H1 (cell line): Measurements from ENCODE around the gene PSAP. TPM values are rescaled to one million over a fixed set of nuclear protein-coding genes. Genes with fewer than 3 reads are reported as not detected.

Experiments used
- CTCF ChIA-PET: fragments of 300-600 bp; sonication (Branson Sonifier 250); formaldehyde crosslinking; loops from one replicate; lab custom pipeline; 2021; ENCODE audit not compliant: partially characterized antibody; lab: Charles Lee
- POLR2A ChIA-PET: fragments of 300-600 bp; sonication (Branson Sonifier 250); formaldehyde crosslinking; loops from one replicate; lab custom pipeline; 2021; ENCODE audit warnings: inconsistent platforms; ENCODE audit not compliant: partially characterized antibody; lab: Charles Lee
- DNase-seq, 2 experiments: peaks; one replicate each; pipeline versions ENCODE4 v3.0.0 to v3.0.0-alpha.2; 2010 to 2022; ENCODE audit warnings: low spot score in 2 of 2, low read depth in 1 of 2, mixed read lengths in 1 of 2
- FAIRE-seq: peaks from 2 replicates; lab custom pipeline; 2011; peaks lifted over from hg19 to GRCh38; lab: Jason Lieb, UNC
- H2AFZ ChIP-seq: 2 replicates; pipeline ENCODE4 v1.8.1; 2012; ENCODE audit warnings: low read length, inconsistent platforms
- H2AK5ac ChIP-seq: 2 replicates; pipeline ENCODE4 v1.6.1; 2013; ENCODE audit warnings: low read depth, low read length
- H2BK120ac ChIP-seq: replicated peaks from 2 replicates; pipeline ENCODE3; 2013; ENCODE audit warnings: low read depth, low read length, inconsistent platforms
- H2BK12ac ChIP-seq: 2 replicates; pipeline ENCODE4 v1.6.1; 2013; ENCODE audit warnings: low read depth, low read length
- H2BK15ac ChIP-seq: 2 replicates; pipeline ENCODE4 v1.6.1; 2013; ENCODE audit warnings: low read length
- H2BK20ac ChIP-seq: 2 replicates; pipeline ENCODE4 v1.6.1; 2013; ENCODE audit warnings: low read length
- H2BK5ac ChIP-seq: 2 replicates; pipeline ENCODE4 v1.6.1; 2013; ENCODE audit warnings: low read depth, low read length
- H3K14ac ChIP-seq: 2 replicates; pipeline ENCODE4 v1.6.1; 2013; ENCODE audit warnings: inconsistent platforms; ENCODE audit not compliant: insufficient read length
- H3K18ac ChIP-seq: 2 replicates; pipeline ENCODE4 v1.6.1; 2013; ENCODE audit warnings: low read length; ENCODE audit errors: extremely low read depth
- H3K23ac ChIP-seq: 2 replicates; pipeline ENCODE4 v1.6.1; 2013; ENCODE audit warnings: inconsistent platforms; ENCODE audit not compliant: insufficient read length
- H3K23me2 ChIP-seq: 2 replicates; pipeline ENCODE4 v1.6.1; 2013; ENCODE audit warnings: low read depth, low read length
- H3K27ac ChIP-seq: 2 replicates; pipeline ENCODE4 v1.6.1; 2011; ENCODE audit warnings: low read depth, low read length, inconsistent platforms
- H3K27me3 ChIP-seq, 4 experiments: replicated peaks in 1 of 4; 1 replicate in 1 of 4; 2 replicates in 3 of 4; pipeline versions ENCODE4 v1.6.1 to v1.8.1; 2011 to 2013; ENCODE audit warnings: low read length in 3 of 4, mild to moderate bottlenecking in 3 of 4, inconsistent platforms in 2 of 4, mixed read lengths in 2 of 4, moderate library complexity in 1 of 4; ENCODE audit not compliant: control insufficient read depth in 3 of 4, insufficient read depth in 3 of 4; ENCODE audit errors: extremely low read depth in 1 of 4
- H3K36me3 ChIP-seq, 4 experiments: 2 replicates each; pipeline versions ENCODE4 v1.6.1 to v1.8.1; 2011 to 2013; ENCODE audit warnings: mild to moderate bottlenecking in 4 of 4, low read length in 3 of 4, moderate library complexity in 2 of 4, control low read depth in 1 of 4, inconsistent platforms in 1 of 4; ENCODE audit not compliant: insufficient read depth in 4 of 4, control insufficient read depth in 2 of 4
- H3K4ac ChIP-seq: replicated peaks from 2 replicates; pipeline ENCODE3; 2013; ENCODE audit warnings: low read length, low read depth, mixed read lengths, inconsistent platforms; ENCODE audit not compliant: insufficient read length
- H3K4me1 ChIP-seq, 4 experiments: replicated peaks in 1 of 4; 1 replicate in 1 of 4; 2 replicates in 3 of 4; pipeline versions ENCODE4 v1.6.1 to v1.8.1; 2011 to 2013; ENCODE audit warnings: low read length in 3 of 4, inconsistent platforms in 2 of 4, mixed read lengths in 1 of 4; ENCODE audit not compliant: insufficient read depth in 4 of 4, control insufficient read depth in 3 of 4
- H3K4me2 ChIP-seq, 2 experiments: 2 replicates each; pipeline versions ENCODE4 v1.6.1 to v1.8.1; 2011 to 2013; ENCODE audit warnings: low read depth in 2 of 2, low read length in 2 of 2, control low read depth in 1 of 2, inconsistent platforms in 1 of 2, mild to moderate bottlenecking in 1 of 2; ENCODE audit not compliant: insufficient read depth in 1 of 2
- H3K4me3 ChIP-seq, 4 experiments: fragments of 200-600, 300-600 bp in 1 of 4; sonication (generic), shearing (Covaris generic), sonication (Bioruptor Twin) in 1 of 4; 2 replicates each; pipeline versions ENCODE4 v1.5.1 to v1.8.1; 2011 to 2016; ENCODE audit warnings: low read length in 4 of 4, low read depth in 3 of 4, control low read depth in 2 of 4, inconsistent platforms in 2 of 4, mild to moderate bottlenecking in 2 of 4, mixed read lengths in 1 of 4, moderate library complexity in 1 of 4; ENCODE audit not compliant: insufficient read depth in 2 of 4; ENCODE audit errors: extremely low read depth in 1 of 4
- H3K56ac ChIP-seq: replicated peaks from 2 replicates; pipeline ENCODE3; 2013; ENCODE audit warnings: low read depth, mild to moderate bottlenecking, mixed read lengths, low read length, inconsistent platforms; ENCODE audit not compliant: insufficient read length
- H3K79me1 ChIP-seq: 2 replicates; pipeline ENCODE4 v1.6.1; 2013; ENCODE audit warnings: low read depth, low read length, control low read depth
- H3K79me2 ChIP-seq, 2 experiments: 2 replicates each; pipeline versions ENCODE4 v1.6.1 to v1.8.1; 2012 to 2013; ENCODE audit warnings: low read length in 2 of 2, mild to moderate bottlenecking in 2 of 2, inconsistent platforms in 1 of 2; ENCODE audit not compliant: insufficient read depth in 2 of 2, control insufficient read depth in 1 of 2
- H3K9ac ChIP-seq, 4 experiments: replicated peaks in 1 of 4; 1 replicate in 1 of 4; 2 replicates in 3 of 4; pipeline versions ENCODE4 v1.6.1 to v1.8.1; 2011 to 2013; ENCODE audit warnings: low read depth in 3 of 4, low read length in 3 of 4, control low read depth in 2 of 4, mild to moderate bottlenecking in 2 of 4, moderate library complexity in 2 of 4, inconsistent platforms in 1 of 4; ENCODE audit errors: extremely low read depth in 1 of 4
- H3K9me3 ChIP-seq, 2 experiments: 2 replicates each; pipeline versions ENCODE4 v1.6.1 to v1.8.1; 2012 to 2013; ENCODE audit warnings: mild to moderate bottlenecking in 2 of 2, moderate library complexity in 2 of 2, control low read depth in 1 of 2, inconsistent platforms in 1 of 2, low read depth in 1 of 2, low read length in 1 of 2, mixed read lengths in 1 of 2; ENCODE audit not compliant: insufficient read depth in 2 of 2
- H4K20me1 ChIP-seq, 2 experiments: replicated peaks in 1 of 2; 2 replicates each; pipeline versions ENCODE3 to v1.8.1; 2011 to 2013; ENCODE audit warnings: inconsistent platforms in 2 of 2, low read length in 2 of 2, mild to moderate bottlenecking in 1 of 2; ENCODE audit not compliant: insufficient read depth in 2 of 2, control insufficient read depth in 1 of 2
- H4K5ac ChIP-seq: 2 replicates; pipeline ENCODE4 v1.6.1; 2013; ENCODE audit warnings: low read length, low read depth, mixed read lengths, inconsistent platforms; ENCODE audit not compliant: insufficient read length
- H4K8ac ChIP-seq: 2 replicates; pipeline ENCODE4 v1.8.0; 2013; ENCODE audit warnings: mild to moderate bottlenecking, moderate library complexity, low read length, inconsistent platforms; ENCODE audit not compliant: insufficient read depth; ENCODE audit errors: extremely low read depth
- H4K91ac ChIP-seq: replicated peaks from 2 replicates; pipeline ENCODE3; 2013; ENCODE audit warnings: low read length, mixed read lengths, inconsistent platforms; ENCODE audit not compliant: insufficient read length
- CTCF ChIP-seq, 3 experiments: IDR thresholded peaks; 1 replicate in 2 of 3; 2 replicates in 1 of 3; pipeline versions ENCODE4 v1.5.1 to v1.6.1; 2011; ENCODE audit warnings: low read length in 3 of 3, mild to moderate bottlenecking in 3 of 3, inconsistent platforms in 2 of 3, low read depth in 1 of 3, moderate library complexity in 1 of 3; ENCODE audit not compliant: insufficient read depth in 1 of 3; ENCODE audit errors: control extremely low read depth in 1 of 3
- EZH2 ChIP-seq: fragments of 200-600 bp; sonication (generic); IDR thresholded peaks from 2 replicates; pipeline ENCODE4 v1.7.1; 2012; ENCODE audit warnings: low read depth, mild to moderate bottlenecking, moderate library complexity, low read length, inconsistent platforms; ENCODE audit not compliant: severe bottlenecking
- RAD21 ChIP-seq, 2 experiments: IDR thresholded peaks in 1 of 2; conservative IDR thresholded peaks in 1 of 2; 2 replicates each; pipeline ENCODE4 v1.6.1; 2011; ENCODE audit warnings: low read depth in 2 of 2, low read length in 2 of 2, improper control_type of control experiment in 1 of 2, inconsistent platforms in 1 of 2, mild to moderate bottlenecking in 1 of 2, moderate library complexity in 1 of 2
- WGBS, 2 experiments: shearing (Covaris generic) in 1 of 2; methylation state at CpG; one replicate each; pipeline versions ENCODE4 v1.1.6 to v1.1.7; 2013 to 2015; ENCODE audit warnings: low lambda C conversion rate in 2 of 2, mixed read lengths in 2 of 2, inconsistent platforms in 1 of 2, low coverage in 1 of 2, missing lambda C conversion rate in 1 of 2; ENCODE audit not compliant: insufficient replicate concordance in 2 of 2, insufficient coverage in 1 of 2, insufficient read length in 1 of 2; ENCODE audit errors: extremely low coverage in 1 of 2, missing lambda C conversion rate in 1 of 2; 5-methylcytosine and 5-hydroxymethylcytosine counted together
- polyA plus RNA-seq, 7 experiments: library from polyadenylated mRNA; depleted of rRNA in 3 of 7; stranded (reverse) in 5 of 7; unstranded in 2 of 7; fragments of >200 nt in 5 of 7; fragments of 200-250 nt in 2 of 7; gene quantifications; 1 replicate in 5 of 7; 2 replicates in 1 of 7; 4 replicates in 1 of 7; pipeline versions ENCODE4 v1.2.1 to v1.2.3, GENCODE V29; 2011 to 2013; ENCODE audit warnings: missing spikeins in 2 of 7, mixed read lengths in 2 of 7
- total RNA-seq: library from RNA; stranded (reverse); fragmentation: NEBNext Ultra II Directional; extraction: Animal tissue kit (Norgen Biotek cat#: 25700); gene quantifications from 2 replicates; pipeline ENCODE4 v1.2.1, GENCODE V29; 2021

PSAP gene
- total and polyA plus RNA-seq, 2 of the 8 experiments (the other 6 are each of a cell fraction or from before 2014, with no cell fraction given): 386 to 504 TPM

- Histone ChIP-seq H3K4me1 (peaks cover 11 to 28% (median 12%) of the 10 kb centered on the region in 4 experiments), H3K14ac (no peak overlapping the region), H3K9me3 (no peaks in the 10 kb centered on the region), H2BK15ac (no peak overlapping the region; the same call in 1 of the 2 replicates), H3K9ac (no peak overlapping the region), H3K27me3 (no peaks in the 10 kb centered on the region), H4K5ac (no peak overlapping the region), H3K23ac (no peak overlapping the region), H3K56ac (no peak overlapping the region), H2AFZ (no peak overlapping the region), H3K27ac (peak overlapping the region; percentile 43; the same call in 1 of the 2 replicates), H3K18ac (no peak overlapping the region), H2BK120ac (no peak overlapping the region), H3K79me1 (peaks cover 22% of the 10 kb centered on the region), H2BK12ac (peak overlapping the region; percentile 83; the same call in 1 of the 2 replicates), H2AK5ac (0 out of 2 replicates have a peak overlapping the region, but pooled peaks have one; percentile 18), H3K36me3 (peaks cover 0 to 5% (median 3%) of the 10 kb centered on the region in 4 experiments; a peak in 3 of 8 replicates), H3K4me2 (no peak overlapping the region), H2BK5ac (peak overlapping the region; percentile 73; the same call in 1 of the 2 replicates), H3K23me2 (no peaks in the 10 kb centered on the region), H4K91ac (no peak overlapping the region), H3K79me2 (peaks cover 41 to 93% of the 10 kb centered on the region in 2 experiments), H3K4ac (no peak overlapping the region), H3K4me3 (no peak overlapping the region), H2BK20ac (no peak overlapping the region), H4K8ac (no peak overlapping the region), H4K20me1 (peaks cover 36 to 39% of the 10 kb centered on the region in 2 experiments)
- DNase-seq: peak in 1 of 2 experiments; percentile 55
- TF ChIP-seq RAD21 (IDR thresholded peaks at IDR 0.05 in 1 of 2, conservative IDR thresholded peaks at IDR 0.05 in 1 of 2; ENCODE audit: low read depth in 2 of 2, low read length in 2 of 2) (peak; percentile 69 to 78), CTCF (IDR thresholded peaks at IDR 0.05; ENCODE audit: control extremely low read depth in 1 of 3, insufficient read depth in 1 of 3, low read depth in 1 of 3, low read length in 3 of 3) (peak; percentile 84 to 89 (median 85)), EZH2 (no peak)
- POLR2A ChIA-PET: interaction anchor here (1.0 to 2.8 kb wide), 2 partner anchors 14 to 15 kb away, joined by 5 to 11 read pairs; partner anchors contain the start of gene PSAP
- WGBS, 2 experiments: 74% methylated on average over 17 of the region's 17 CpGs; no CpG with 5 or more reads in 1 of the 2 experiments
- FAIRE-seq: peak; percentile 48
- CTCF ChIA-PET: interaction anchor here (0.9 to 11.0 kb wide), 15 partner anchors 11 to 208 kb away, joined by 3 to 113 read pairs (median 3); partner anchors contain the start of genes PSAP and VSIR
Measured at GRCh38 chr10:71837098-71837827, 13.8 kb downstream of the PSAP start.
